NCI-H2107 (cell line): ENCODE data around the gene ASB3.
"Not testable (repeated sequence)": the region's sequence is repeated elsewhere in the genome, so short reads cannot be mapped to it uniquely, and the experiment has no call there.

Source experiments
- DNase-seq: peaks from one replicate; lab custom pipeline; 2025; lab: John Stamatoyannopoulos, UW

The ASB3 gene

GRCh38 chr2:53787614-53788289 lies 999 bp upstream of the ASB3 start:
- DNase-seq = no peak

GRCh38 chr2:53786352-53786704 lies 425 bp downstream of the ASB3 start:
- DNase-seq = peak; percentile 29

GRCh38 chr2:53785366-53785765 lies 1.4 kb downstream of the ASB3 start:
- DNase-seq = no peak

- no peak for DNase-seq
These were observed 2.3 kb downstream of the ASB3 start for GRCh38 chr2:53784436-53784835.

- DNase-seq = no peak
These were observed 4.1 kb downstream of the ASB3 start for GRCh38 chr2:53782676-53783075.

GRCh38 chr2:53780056-53780455 lies 6.7 kb downstream of the ASB3 start:
- DNase-seq = no peak

GRCh38 chr2:53778536-53779162 lies 8.1 kb downstream of the ASB3 start:
- DNase-seq = no peak

- DNase-seq = no peak
These were observed 9.6 kb downstream of the ASB3 start for GRCh38 chr2:53777134-53777533.

- DNase-seq = no peak
These were observed 16.5 kb downstream of the ASB3 start for GRCh38 chr2:53770264-53770663.

GRCh38 chr2:53769318-53769945 lies 17.3 kb downstream of the ASB3 start:
- no peak for DNase-seq

GRCh38 chr2:53768242-53768542 lies 18.6 kb downstream of the ASB3 start:
- no peak for DNase-seq

- peak; percentile 93 for DNase-seq
These were observed 19.1 kb downstream of the ASB3 start, which contains the start of gene CHAC2 for GRCh38 chr2:53767405-53768241. CHAC2 (plus strand) TSS chr2:53767804; CDS start chr2:53767887, 83 bp downstream.

- no peak for DNase-seq
These were observed 21.0 kb downstream of the ASB3 start for GRCh38 chr2:53765767-53766166.

GRCh38 chr2:53757206-53757605 lies 29.5 kb downstream of the ASB3 start:
- not testable (repeated sequence) for DNase-seq

GRCh38 chr2:53756644-53757043 lies 30.1 kb downstream of the ASB3 start:
- no peak for DNase-seq

- no peak for DNase-seq
These were observed 31.6 kb downstream of the ASB3 start for GRCh38 chr2:53755121-53755520.

GRCh38 chr2:53753041-53753440 lies 33.7 kb downstream of the ASB3 start:
- no peak for DNase-seq

- no peak for DNase-seq
These were observed 34.4 kb downstream of the ASB3 start for GRCh38 chr2:53752385-53752784.

GRCh38 chr2:53751728-53752127 lies 35.0 kb downstream of the ASB3 start:
- no peak for DNase-seq

GRCh38 chr2:53750041-53750768 lies 36.5 kb downstream of the ASB3 start:
- no peak for DNase-seq

- DNase-seq = no peak
These were observed 42.2 kb downstream of the ASB3 start for GRCh38 chr2:53744395-53745065.
